ENCODE measurements around the gene TOR4A. TPM values are rescaled to one million over a fixed set of nuclear protein-coding genes. Genes with fewer than 3 reads are reported as not detected.

The TOR4A gene
- polyA plus RNA-seq = 18.4 TPM
- long read RNA-seq, donor 1, full-length matches to known transcripts = 6 of 6 reads
- long read RNA-seq, donor 1, partial matches to known transcripts = 0 of 6 reads
- long read RNA-seq, donor 1, other reads (novel, unspliced or antisense) = 0 of 6 reads
- long read RNA-seq, donor 2, full-length matches to known transcripts = 4 of 4 reads
- long read RNA-seq, donor 2, partial matches to known transcripts = 0 of 4 reads
- long read RNA-seq, donor 2, other reads (novel, unspliced or antisense) = 0 of 4 reads
- long read RNA-seq, donor 3 = 0 reads
- long read RNA-seq, donor 4, full-length matches to known transcripts = 1 of 1 reads
- long read RNA-seq, donor 4, partial matches to known transcripts = 0 of 1 reads
- long read RNA-seq, donor 4, other reads (novel, unspliced or antisense) = 0 of 1 reads
- long read RNA-seq, donor 5, full-length matches to known transcripts = 6 of 6 reads
- long read RNA-seq, donor 5, partial matches to known transcripts = 0 of 6 reads
- long read RNA-seq, donor 5, other reads (novel, unspliced or antisense) = 0 of 6 reads
- long read RNA-seq, donor 6, full-length matches to known transcripts = 4 of 4 reads
- long read RNA-seq, donor 6, partial matches to known transcripts = 0 of 4 reads
- long read RNA-seq, donor 6, other reads (novel, unspliced or antisense) = 0 of 4 reads
- long read RNA-seq, donor 7, full-length matches to known transcripts = 1 of 1 reads
- long read RNA-seq, donor 7, partial matches to known transcripts = 0 of 1 reads
- long read RNA-seq, donor 7, other reads (novel, unspliced or antisense) = 0 of 1 reads
- long read RNA-seq, donor 8, full-length matches to known transcripts = 3 of 3 reads
- long read RNA-seq, donor 8, partial matches to known transcripts = 0 of 3 reads
- long read RNA-seq, donor 8, other reads (novel, unspliced or antisense) = 0 of 3 reads
- long read RNA-seq, donor 9, full-length matches to known transcripts = 1 of 10 reads
- long read RNA-seq, donor 9, partial matches to known transcripts = 9 of 10 reads
- long read RNA-seq, donor 9, other reads (novel, unspliced or antisense) = 0 of 10 reads
- long read RNA-seq, donor 10, full-length matches to known transcripts = 6 of 6 reads
- long read RNA-seq, donor 10, partial matches to known transcripts = 0 of 6 reads
- long read RNA-seq, donor 10, other reads (novel, unspliced or antisense) = 0 of 6 reads
- long read RNA-seq, donor 11, full-length matches to known transcripts = 6 of 6 reads
- long read RNA-seq, donor 11, partial matches to known transcripts = 0 of 6 reads
- long read RNA-seq, donor 11, other reads (novel, unspliced or antisense) = 0 of 6 reads

DNA sequence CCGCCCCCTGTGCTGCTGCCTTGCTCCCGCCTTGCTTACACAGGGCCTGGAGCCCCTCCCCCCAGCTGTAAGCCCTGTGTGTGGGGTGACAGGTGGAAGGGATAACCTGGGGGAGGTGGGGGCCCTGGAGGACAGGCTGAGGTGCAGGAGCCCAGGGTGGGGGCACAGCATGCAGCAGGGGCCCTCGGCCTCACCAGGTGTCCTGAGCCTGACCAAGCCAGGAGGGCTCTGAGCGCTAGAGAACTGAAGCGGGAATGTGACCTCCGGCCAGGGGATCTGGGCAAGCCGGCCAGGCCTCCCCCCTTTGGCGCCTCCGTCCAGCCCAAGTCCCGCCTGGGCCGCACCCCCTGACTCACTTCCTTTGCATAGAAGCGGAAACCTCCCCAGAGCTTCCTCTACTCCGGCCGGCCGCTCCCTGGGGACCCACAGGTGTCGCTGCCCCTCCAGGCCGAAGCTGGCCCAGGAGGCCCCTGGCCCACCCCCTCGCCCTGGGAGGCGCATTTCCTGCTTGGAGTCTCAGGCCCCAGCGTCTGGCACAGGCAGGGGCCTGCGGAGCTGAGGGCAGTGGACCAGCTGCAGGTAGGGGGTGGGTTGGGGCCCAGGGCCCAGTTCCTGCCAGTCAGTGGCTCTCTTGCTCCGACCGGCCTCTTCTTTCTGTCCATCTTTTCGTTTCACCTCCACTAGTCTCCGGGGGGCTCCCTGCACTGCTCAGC lies at the start of gene TOR4A:
TOR4A (plus strand) TSS at position 398 of the 713 bp plus-strand sequence. CDS start 964 bp downstream, outside the sequence.
- H3K4me3 ChIP-seq (ENCODE audit: low read length) = peak within 1 kb of the TSS; percentile 71
- peaks cover 22% of the 10 kb centered on the region for H3K9me3 ChIP-seq (ENCODE audit: control insufficient read depth, low read depth, low read length)
- H3K27me3 ChIP-seq (ENCODE audit: control insufficient read depth, insufficient read depth, low read length) = peaks cover 20% of the 10 kb centered on the region
- H3K27ac ChIP-seq (ENCODE audit: low read length) = peak within 1 kb of the TSS; percentile 71
- H3K36me3 ChIP-seq (ENCODE audit: control insufficient read depth, insufficient read depth, low read length) = peaks cover 20% of the 10 kb centered on the region
- peaks cover 35% of the 10 kb centered on the region for H3K4me1 ChIP-seq (ENCODE audit: control insufficient read depth, insufficient read depth, low read length)
- DNase-seq = peak; percentile 81 to 92
- WGBS (ENCODE audit: insufficient coverage, low lambda C conversion rate) = no CpG with 5 or more reads among the region's 25 CpGs

DNA sequence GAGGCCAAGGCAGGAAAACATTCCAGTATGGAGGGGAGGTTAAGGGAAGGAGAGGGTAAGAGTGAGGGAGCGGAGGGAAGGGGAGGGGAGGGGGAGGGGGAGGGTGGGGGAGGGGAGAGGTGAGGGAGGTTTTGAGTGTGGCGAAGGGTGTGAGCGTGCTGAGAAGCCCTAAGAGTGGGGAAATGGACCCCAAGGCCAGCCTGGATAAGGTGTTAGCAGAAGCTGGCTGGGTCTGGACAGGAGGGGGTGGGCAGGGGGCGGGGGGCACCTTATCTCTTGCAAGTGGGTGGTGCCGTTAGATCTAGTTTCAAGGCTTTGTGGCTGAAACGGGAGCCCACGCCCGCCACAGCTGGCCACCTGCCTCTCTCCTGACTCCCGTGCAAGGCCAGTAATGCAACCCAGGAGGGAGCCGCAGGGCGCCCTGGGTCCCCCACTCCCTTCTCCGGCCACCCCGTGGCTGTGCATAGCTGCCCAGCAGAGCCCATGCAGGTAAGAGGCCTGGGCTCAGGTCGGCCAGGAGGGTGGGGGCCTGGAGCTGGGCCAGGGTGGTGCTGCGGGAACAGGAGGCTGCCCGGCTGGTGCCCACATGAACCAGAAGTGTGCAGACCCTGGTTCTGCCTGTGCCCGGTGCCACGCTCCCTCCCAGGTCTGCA lies 49.5 kb upstream of the TOR4A start:
- Histone ChIP-seq H3K9me3 (ENCODE audit: control insufficient read depth, low read depth, low read length) (peaks cover 16% of the 10 kb centered on the region), H3K4me3 (ENCODE audit: low read length) (peak overlapping the region; percentile 41)
- peak in 1 of 2 donors; percentile 41 for DNase-seq

DNA sequence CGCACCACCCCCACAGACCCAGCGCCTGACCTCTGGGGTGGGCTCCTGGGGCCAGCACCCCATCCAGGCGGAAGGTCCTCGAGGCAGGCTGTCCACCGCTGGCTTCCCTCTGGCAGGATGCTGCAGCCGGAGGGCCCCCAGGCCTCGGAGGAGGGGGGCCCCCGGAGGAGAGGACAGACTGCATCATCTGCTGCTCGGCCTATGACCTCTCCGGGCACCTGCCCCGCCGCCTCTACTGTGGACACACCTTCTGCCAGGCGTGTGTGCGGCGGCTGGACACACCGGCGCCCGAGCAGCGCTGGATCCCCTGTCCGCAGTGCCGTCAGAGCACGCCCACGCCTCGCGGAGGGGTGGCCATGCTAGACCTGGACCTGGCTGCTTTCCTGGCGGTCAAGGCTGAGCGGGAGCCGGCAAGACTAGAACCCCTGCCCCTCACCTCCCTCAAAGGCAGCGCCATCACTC lies 49.0 kb upstream of the TOR4A start:
- Histone ChIP-seq H3K9me3 (ENCODE audit: control insufficient read depth, low read depth, low read length) (peaks cover 21% of the 10 kb centered on the region), H3K4me3 (ENCODE audit: low read length) (peak overlapping the region; percentile 41), H3K27ac (ENCODE audit: low read length) (peak overlapping the region; percentile 91), H3K4me1 (ENCODE audit: control insufficient read depth, insufficient read depth, low read length) (peaks cover 83% of the 10 kb centered on the region), H3K27me3 (ENCODE audit: control insufficient read depth, insufficient read depth, low read length) (no peaks in the 10 kb centered on the region), H3K36me3 (ENCODE audit: control insufficient read depth, insufficient read depth, low read length) (peaks cover 18% of the 10 kb centered on the region)
- no CpG with 5 or more reads among the region's 29 CpGs for WGBS (ENCODE audit: insufficient coverage, low lambda C conversion rate)
- peak in 1 of 2 donors; percentile 51 for DNase-seq

More for the DNA sequence above, 49.5 kb upstream of the TOR4A start:
- H3K27me3 ChIP-seq (ENCODE audit: control insufficient read depth, insufficient read depth, low read length) = no peaks in the 10 kb centered on the region
- H3K4me1 ChIP-seq (ENCODE audit: control insufficient read depth, insufficient read depth, low read length) = peaks cover 85% of the 10 kb centered on the region
- H3K27ac ChIP-seq (ENCODE audit: low read length) = peak overlapping the region; percentile 91
- H3K36me3 ChIP-seq (ENCODE audit: control insufficient read depth, insufficient read depth, low read length) = peaks cover 13% of the 10 kb centered on the region
- WGBS (ENCODE audit: insufficient coverage, low lambda C conversion rate) = no CpG with 5 or more reads among the region's 18 CpGs

DNA sequence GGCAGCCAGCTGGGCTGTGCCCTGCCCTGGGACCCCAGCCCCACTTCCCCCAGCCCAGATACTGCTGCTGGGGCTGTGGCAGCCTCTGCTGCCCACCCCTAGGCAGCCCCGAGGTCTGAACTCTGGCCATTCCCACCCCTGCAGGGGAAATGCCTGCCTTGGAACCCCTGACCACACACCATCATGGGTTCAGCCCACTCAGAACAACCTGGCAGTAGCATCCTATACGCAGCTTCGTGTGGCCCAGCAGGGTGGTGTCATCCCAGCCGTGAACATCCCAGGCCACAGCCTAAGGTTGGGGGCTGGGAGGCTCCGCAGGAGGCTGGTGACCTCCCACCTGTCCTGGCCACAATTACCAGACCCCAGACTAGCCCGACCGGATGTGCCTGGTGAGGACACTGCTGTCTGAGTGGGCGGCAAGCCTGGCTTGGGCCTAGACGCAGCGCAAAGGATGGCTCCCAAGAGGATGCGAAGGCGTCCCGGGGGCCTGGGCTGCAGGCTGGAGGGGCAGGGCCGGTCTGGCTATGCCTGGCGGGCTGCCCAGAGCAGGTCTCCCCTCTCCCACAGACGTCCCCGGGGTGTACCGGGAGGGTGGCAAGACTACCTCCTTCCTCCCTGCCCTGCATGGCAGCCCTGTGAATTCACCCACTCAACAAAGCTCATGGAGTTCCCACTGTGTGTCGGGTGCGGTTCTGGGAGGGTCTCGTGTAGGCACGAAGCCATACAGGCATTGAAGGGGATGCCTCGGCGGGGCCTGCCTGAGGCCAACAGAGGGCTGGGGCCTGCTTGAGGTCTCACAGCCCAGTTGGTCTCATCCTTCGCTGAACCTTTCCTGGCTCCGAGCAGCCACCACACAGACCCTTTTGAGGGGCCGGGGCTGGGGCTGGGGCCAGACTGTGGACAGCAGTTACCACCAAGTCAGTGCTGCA lies 48.3 kb upstream of the TOR4A start:
- Histone ChIP-seq H3K27ac (ENCODE audit: low read length) (peak overlapping the region; percentile 91), H3K9me3 (ENCODE audit: control insufficient read depth, low read depth, low read length) (peaks cover 25% of the 10 kb centered on the region), H3K4me1 (ENCODE audit: control insufficient read depth, insufficient read depth, low read length) (peaks cover 80% of the 10 kb centered on the region), H3K36me3 (ENCODE audit: control insufficient read depth, insufficient read depth, low read length) (peaks cover 18% of the 10 kb centered on the region), H3K27me3 (ENCODE audit: control insufficient read depth, insufficient read depth, low read length) (no peaks in the 10 kb centered on the region), H3K4me3 (ENCODE audit: low read length) (peak overlapping the region; percentile 41)
- DNase-seq = peak in 1 of 2 donors; percentile 23
- WGBS (ENCODE audit: insufficient coverage, low lambda C conversion rate) = no CpG with 5 or more reads among the region's 27 CpGs

DNA sequence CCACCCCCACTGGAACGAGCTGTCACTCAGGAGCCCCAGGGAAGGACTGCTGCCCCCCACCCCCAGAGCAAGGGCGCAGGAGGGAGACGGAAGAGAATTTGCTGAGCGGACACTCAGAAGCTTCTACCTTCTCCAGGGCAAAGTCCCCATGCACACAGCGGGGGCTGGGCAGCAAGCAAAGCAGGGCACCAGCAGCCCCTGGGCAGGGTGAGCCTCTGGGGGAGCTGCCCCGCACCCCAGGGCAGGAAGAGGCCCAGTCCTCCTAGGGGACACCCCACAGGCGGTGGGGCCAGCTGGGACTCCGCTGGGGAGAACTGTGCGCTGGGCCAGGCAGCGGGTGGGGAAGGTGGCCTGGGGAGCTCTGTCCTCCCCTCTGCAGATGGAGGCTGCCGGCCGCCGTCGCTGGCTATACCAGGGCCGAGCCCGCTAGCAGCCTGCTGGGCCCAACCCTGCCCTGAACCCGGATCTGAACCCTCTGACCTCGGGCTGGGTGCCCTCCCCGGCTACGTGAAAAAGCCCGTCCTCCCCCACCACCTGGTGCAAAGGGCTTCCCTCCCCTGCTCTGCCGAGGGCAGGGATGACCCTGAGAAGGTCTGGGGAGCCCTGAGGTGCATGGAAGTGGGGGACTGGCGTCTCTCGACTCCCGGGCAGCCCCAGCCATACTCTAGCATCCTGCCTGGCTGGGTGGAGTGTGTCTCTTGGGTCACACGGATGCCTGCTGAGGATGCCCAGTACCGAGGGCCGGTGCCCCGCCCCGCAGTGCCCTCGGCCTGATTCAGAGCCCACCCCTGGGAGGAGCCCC lies 47.4 kb upstream of the TOR4A start:
- peak; percentile 83 to 92 for DNase-seq
- peak overlapping the region; percentile 91 for H3K27ac ChIP-seq (ENCODE audit: low read length)
- peaks cover 25% of the 10 kb centered on the region for H3K9me3 ChIP-seq (ENCODE audit: control insufficient read depth, low read depth, low read length)
- peaks cover 79% of the 10 kb centered on the region for H3K4me1 ChIP-seq (ENCODE audit: control insufficient read depth, insufficient read depth, low read length)
- H3K4me3 ChIP-seq (ENCODE audit: low read length) = peak overlapping the region; percentile 21
- H3K27me3 ChIP-seq (ENCODE audit: control insufficient read depth, insufficient read depth, low read length) = no peaks in the 10 kb centered on the region
- H3K36me3 ChIP-seq (ENCODE audit: control insufficient read depth, insufficient read depth, low read length) = peaks cover 18% of the 10 kb centered on the region
- WGBS (ENCODE audit: insufficient coverage, low lambda C conversion rate) = no CpG with 5 or more reads among the region's 31 CpGs

DNA sequence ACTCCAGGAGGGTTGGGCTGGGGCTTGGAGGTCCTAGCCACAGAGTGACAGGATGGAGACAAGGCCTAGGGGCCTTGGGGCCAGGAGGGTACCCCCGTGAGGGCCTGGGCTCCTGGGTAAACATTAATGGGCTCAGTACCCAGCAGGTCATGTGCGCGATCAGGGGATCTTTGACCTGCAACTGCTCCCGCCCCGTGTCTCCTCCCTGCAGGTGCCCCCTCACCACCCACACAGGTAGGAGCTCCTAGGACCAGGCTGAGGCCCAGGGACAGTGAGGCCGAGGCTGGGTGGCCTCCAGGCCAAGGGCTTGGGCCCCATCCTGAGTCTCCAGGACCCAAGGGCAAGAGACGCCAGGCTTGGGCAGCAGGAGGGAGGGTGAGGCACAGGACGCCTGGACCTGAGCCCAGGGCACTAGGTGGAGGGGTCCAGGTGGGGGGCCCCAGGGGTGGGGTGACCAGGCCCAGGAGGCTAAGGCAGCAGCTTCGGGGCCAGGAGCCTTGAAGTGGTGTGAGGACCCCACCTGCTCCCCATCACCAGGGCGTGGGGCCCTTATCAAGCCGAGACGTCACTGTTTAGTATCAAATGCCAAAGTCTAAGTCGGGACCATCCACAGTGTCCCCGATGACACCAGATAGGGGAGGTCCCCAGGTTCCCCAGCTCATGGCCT lies 46.7 kb upstream of the TOR4A start, which contains the start of gene SLC34A3:
SLC34A3 (plus strand) TSS at position 197 of the 667 bp plus-strand sequence. CDS start 802 bp downstream, outside the sequence.
- peaks cover 28% of the 10 kb centered on the region for H3K9me3 ChIP-seq (ENCODE audit: control insufficient read depth, low read depth, low read length)
- peak within 1 kb of the TSS; percentile 21 for H3K4me3 ChIP-seq (ENCODE audit: low read length)
- peaks cover 77% of the 10 kb centered on the region for H3K4me1 ChIP-seq (ENCODE audit: control insufficient read depth, insufficient read depth, low read length)
- WGBS (ENCODE audit: insufficient coverage, low lambda C conversion rate) = no CpG with 5 or more reads among the region's 14 CpGs
- peak within 1 kb of the TSS; percentile 91 for H3K27ac ChIP-seq (ENCODE audit: low read length)
- DNase-seq = peak; percentile 94 to 97
- H3K36me3 ChIP-seq (ENCODE audit: control insufficient read depth, insufficient read depth, low read length) = peaks cover 18% of the 10 kb centered on the region
- no peaks in the 10 kb centered on the region for H3K27me3 ChIP-seq (ENCODE audit: control insufficient read depth, insufficient read depth, low read length)

DNA sequence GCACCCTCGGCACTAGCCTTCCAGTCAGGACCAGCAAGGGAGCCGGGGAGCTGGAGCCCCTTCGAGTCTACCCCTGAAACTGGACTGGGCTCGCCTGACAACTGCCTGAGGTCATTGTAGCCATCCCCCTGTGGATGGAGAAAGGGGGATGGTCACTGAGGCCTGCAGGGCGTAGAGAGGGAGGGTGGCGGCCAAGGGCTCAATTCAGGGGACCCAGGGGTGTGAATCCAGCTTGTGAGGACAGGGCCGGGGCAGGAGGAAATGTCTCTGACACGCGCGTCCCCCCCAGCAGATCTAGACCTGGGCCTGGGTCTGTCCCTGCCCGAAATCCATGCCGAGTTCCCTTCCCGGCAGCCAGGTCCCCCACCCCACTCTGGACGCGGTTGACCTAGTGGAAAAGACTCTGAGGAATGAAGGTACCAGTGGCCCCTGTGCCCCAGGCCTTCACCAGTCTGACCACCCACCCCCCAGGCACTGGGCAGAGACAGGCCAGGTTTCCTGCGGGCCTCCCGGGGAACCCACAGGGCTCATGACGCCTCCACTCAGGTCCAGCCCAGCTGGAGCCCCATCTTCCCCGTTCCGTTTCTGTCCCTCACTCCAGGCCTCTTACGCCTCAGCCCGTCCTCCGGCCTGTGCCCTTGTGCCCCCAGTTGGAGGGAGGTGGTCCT lies 46.0 kb upstream of the TOR4A start:
- no CpG with 5 or more reads among the region's 23 CpGs for WGBS (ENCODE audit: insufficient coverage, low lambda C conversion rate)
- peaks cover 32% of the 10 kb centered on the region for H3K9me3 ChIP-seq (ENCODE audit: control insufficient read depth, low read depth, low read length)
- peak overlapping the region; percentile 20 for H3K4me3 ChIP-seq (ENCODE audit: low read length)
- peaks cover 18% of the 10 kb centered on the region for H3K36me3 ChIP-seq (ENCODE audit: control insufficient read depth, insufficient read depth, low read length)
- no peaks in the 10 kb centered on the region for H3K27me3 ChIP-seq (ENCODE audit: control insufficient read depth, insufficient read depth, low read length)
- peak in 1 of 2 donors; percentile 27 for DNase-seq
- peaks cover 70% of the 10 kb centered on the region for H3K4me1 ChIP-seq (ENCODE audit: control insufficient read depth, insufficient read depth, low read length)
- peak overlapping the region; percentile 91 for H3K27ac ChIP-seq (ENCODE audit: low read length)
